A549 (cell line): ENCODE data around the gene ZNF831. TPM values are rescaled to one million over a fixed set of nuclear protein-coding genes. Genes with fewer than 3 reads are reported as not detected.

Experiments
- ATAC-seq, 2 experiments: fragments of 200-7000 bp in 1 of 2; fragments of >200 bp in 1 of 2; cut with Nextera tagmentation in 1 of 2; cut with Tn5 transposase in 1 of 2; 3 replicates each; pipeline versions ENCODE4 v1.8.0 to v1.9.1; 2018 to 2020; ENCODE audit warnings: mild to moderate bottlenecking in 1 of 2, moderate library complexity in 1 of 2
- CTCF ChIA-PET: fragments of 300-600 bp; sonication (Branson Sonifier 250); formaldehyde crosslinking; extraction: SDS; loops from one replicate; lab custom pipeline; 2021; ENCODE audit warnings: antibody characterized with exemption, inconsistent platforms; lab: Yijun Ruan, JAX
- POLR2A ChIA-PET: fragments of 350-600 bp; formaldehyde crosslinking; extraction: SDS; loops from one replicate; lab custom pipeline; 2021; ENCODE audit warnings: antibody characterized with exemption, inconsistent platforms; lab: Yijun Ruan, JAX
- DNase-seq, 2 experiments: peaks; one replicate each; pipeline versions ENCODE4 v3.0.0 to v3.0.0-alpha.2; 2011 to 2016; ENCODE audit warnings: low read depth in 1 of 2, low spot score in 1 of 2
- FAIRE-seq: peaks from 2 replicates; lab custom pipeline; 2011; peaks lifted over from hg19 to GRCh38; lab: Jason Lieb, UNC
- H3K27ac ChIP-seq, 2 experiments: fragments of >200 bp; sonication (Bioruptor Twin); formaldehyde crosslinking; 3 replicates each; pipeline ENCODE4 v1.5.1; 2016 to 2017
- H3K4me1 ChIP-seq: fragments of >200 bp; sonication (Bioruptor Twin); formaldehyde crosslinking; 3 replicates; pipeline ENCODE4 v1.6.1; 2016
- H3K4me2 ChIP-seq: fragments of >200 bp; sonication (Bioruptor Twin); formaldehyde crosslinking; 3 replicates; pipeline ENCODE4 v1.6.1; 2016
- H3K4me3 ChIP-seq: fragments of >200 bp; sonication (Bioruptor Twin); formaldehyde crosslinking; 3 replicates; pipeline ENCODE4 v1.5.1; 2016
- H3K9me3 ChIP-seq: fragments of >200 bp; sonication (Bioruptor Twin); formaldehyde crosslinking; 3 replicates; pipeline ENCODE4 v1.6.1; 2016
- BHLHE40 ChIP-seq: IDR thresholded peaks from 2 replicates; pipeline ENCODE4 v1.6.1; 2012; ENCODE audit warnings: low read depth, low read length, inconsistent platforms
- CBX2 ChIP-seq: fragments of 200-600 bp; sonication (generic); IDR thresholded peaks from 2 replicates; pipeline ENCODE4 v1.6.1; 2016; ENCODE audit warnings: low read depth, mild to moderate bottlenecking, borderline replicate concordance
- CEBPB ChIP-seq, 2 experiments: fragments of >200 bp in 1 of 2; sonication (Bioruptor Twin) in 1 of 2; formaldehyde crosslinking in 1 of 2; IDR thresholded peaks; 2 replicates each; pipeline ENCODE4 v1.6.1; 2012 to 2016
- CHD2 ChIP-seq: fragments of 150-350 bp; IDR thresholded peaks from 2 replicates; pipeline ENCODE4 v1.6.1; 2014; ENCODE audit warnings: low read length; ENCODE audit not compliant: partially characterized antibody
- EHF ChIP-seq: fragments of 250-450 bp; sonication (Bioruptor Pico); IDR thresholded peaks from 2 replicates; pipeline ENCODE4 v1.5.0; 2020; ENCODE audit warnings: mild to moderate bottlenecking
- FOXS1 ChIP-seq: fragments of 250-450 bp; sonication (Bioruptor Pico); IDR thresholded peaks from 2 replicates; pipeline ENCODE4 v1.5.0; 2020; ENCODE audit warnings: mild to moderate bottlenecking, moderate library complexity
- JUNB ChIP-seq: fragments of >200 bp; sonication (Bioruptor Twin); formaldehyde crosslinking; IDR thresholded peaks from 2 replicates; pipeline ENCODE4 v1.6.1; 2016
- KDM1A ChIP-seq: fragments of 200-600 bp; sonication (generic); IDR thresholded peaks from 2 replicates; pipeline ENCODE4 v1.6.1; 2016; ENCODE audit warnings: low read depth, mild to moderate bottlenecking
- MAFK ChIP-seq: fragments of 450-650 bp; IDR thresholded peaks from 2 replicates; pipeline ENCODE4 v1.6.1; 2014; ENCODE audit not compliant: partially characterized antibody
- MYC ChIP-seq: IDR thresholded peaks from 2 replicates; pipeline ENCODE4 v1.6.1; 2012; ENCODE audit warnings: mild to moderate bottlenecking, inconsistent platforms, low read length, improper control_type of control experiment, borderline replicate concordance
- NFE2L2 ChIP-seq: fragments of 150-350 bp; conservative IDR thresholded peaks from 2 replicates; pipeline ENCODE4 v1.6.1; 2014; ENCODE audit warnings: low read length
- NPAS2 ChIP-seq: fragments of 250-450 bp; sonication (Bioruptor Pico); IDR thresholded peaks from 2 replicates; pipeline ENCODE4 v1.8.0; 2022; ENCODE audit warnings: mild to moderate bottlenecking, moderate library complexity, borderline replicate concordance
- PHF8 ChIP-seq: fragments of 200-600 bp; sonication (generic); IDR thresholded peaks from 2 replicates; pipeline ENCODE4 v1.6.1; 2016; ENCODE audit warnings: low read depth, mild to moderate bottlenecking, antibody characterized with exemption, moderate library complexity, borderline replicate concordance
- RARB ChIP-seq: fragments of 250-450 bp; sonication (Bioruptor Pico); IDR thresholded peaks from 2 replicates; pipeline ENCODE4 v1.8.0; 2021; ENCODE audit warnings: mild to moderate bottlenecking, moderate library complexity
- RCOR1 ChIP-seq: fragments of 150-350 bp; IDR thresholded peaks from 2 replicates; pipeline ENCODE4 v1.6.1; 2014; ENCODE audit warnings: antibody characterized with exemption, low read length, low read depth
- RFX5 ChIP-seq: fragments of 450-650 bp; IDR thresholded peaks from 2 replicates; pipeline ENCODE4 v1.7.1; 2014; ENCODE audit warnings: antibody characterized with exemption, mild to moderate bottlenecking, moderate library complexity
- SREBF2 ChIP-seq: fragments of 450-650 bp; IDR thresholded peaks from 2 replicates; pipeline ENCODE4 v1.6.1; 2014; ENCODE audit warnings: mild to moderate bottlenecking, moderate library complexity
- ZNF302 ChIP-seq: fragments of 250-450 bp; sonication (Bioruptor Pico); IDR thresholded peaks from 2 replicates; pipeline ENCODE4 v1.9.0; 2021; ENCODE audit warnings: inconsistent platforms, mild to moderate bottlenecking, moderate library complexity
- ZSCAN20 ChIP-seq: fragments of 250-450 bp; sonication (Bioruptor Pico); IDR thresholded peaks from 2 replicates; pipeline ENCODE4 v1.8.0; 2022; ENCODE audit warnings: mild to moderate bottlenecking, moderate library complexity
- WGBS: methylation state at CpG from one replicate; pipeline ENCODE4 v1.1.6; 2017; ENCODE audit errors: missing lambda C conversion rate; 5-methylcytosine and 5-hydroxymethylcytosine counted together
- polyA plus RNA-seq, 4 experiments: library from polyadenylated mRNA; depleted of rRNA in 3 of 4; stranded (reverse); fragments of >200 nt; fragmentation: RNase III in 1 of 4; extraction: RNeasy Plus Mini Kit Qiagen cat#74134 plus additional on column Dnase treatment in 1 of 4; gene quantifications; 2 replicates in 3 of 4; 3 replicates in 1 of 4; pipeline ENCODE4 v1.2.3, GENCODE V29; 2011 to 2017
- TF ChIP-seq, protein P1 (sequence below): fragments of 450-650 bp; IDR thresholded peaks from 2 replicates; pipeline ENCODE4 v1.6.1; 2014; ENCODE audit warnings: antibody characterized with exemption
- TF ChIP-seq, protein P2 (sequence below): fragments of 150-350 bp; IDR thresholded peaks from 2 replicates; pipeline ENCODE4 v1.6.1; 2014; ENCODE audit warnings: low read depth, mild to moderate bottlenecking, low read length
- TF ChIP-seq, protein P3 (sequence below): fragments of 250-450 bp; sonication (Bioruptor Pico); IDR thresholded peaks from 2 replicates; pipeline ENCODE4 v1.5.0; 2020; ENCODE audit warnings: low read depth, mild to moderate bottlenecking, moderate library complexity
- TF ChIP-seq, protein P4 (sequence below): fragments of >200 bp; sonication (Bioruptor Twin); formaldehyde crosslinking; IDR thresholded peaks from 3 replicates; pipeline ENCODE4 v1.5.1; 2016

ZNF831 gene
- polyA plus RNA-seq, 2 of the 4 experiments (the other 2 are of a cell fraction): not detected

DNA sequence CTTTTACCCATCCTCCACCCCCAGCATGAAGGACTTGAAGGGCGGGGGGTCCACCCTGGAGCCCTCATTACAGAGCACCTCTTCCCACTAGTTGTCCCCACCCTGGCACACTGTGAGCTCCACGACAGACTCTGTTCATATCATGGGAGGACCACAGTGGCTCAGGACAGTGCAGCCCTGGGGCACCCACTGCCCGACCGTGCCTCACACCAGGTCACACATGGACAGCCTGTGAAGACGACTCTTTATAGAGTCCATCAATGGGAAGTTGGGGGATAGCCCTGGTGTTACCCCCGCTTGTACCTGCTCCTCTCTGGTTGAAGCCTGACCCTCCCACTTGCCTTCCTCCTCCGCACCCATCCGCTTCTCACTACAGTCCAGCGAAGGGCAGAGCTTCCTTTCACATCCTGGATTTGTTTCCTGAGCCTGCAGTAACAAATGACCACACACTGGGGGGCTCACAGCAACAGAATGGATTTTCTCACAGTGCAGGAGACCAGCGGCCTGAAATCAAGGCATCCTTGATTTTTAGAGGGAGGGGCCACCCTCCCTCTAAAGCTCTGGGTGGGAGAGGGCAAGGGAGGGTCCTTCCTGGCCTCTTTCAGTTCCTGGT, 15.5 kb downstream of the ZNF831 start:
- Histone ChIP-seq H3K4me3 (no peak overlapping the region), H3K27ac (no peak overlapping the region), H3K4me1 (no peaks in the 10 kb centered on the region), H3K9me3 (no peaks in the 10 kb centered on the region), H3K4me2 (no peak overlapping the region)
- POLR2A ChIA-PET: no interaction called here
- FAIRE-seq: no peak
- TF ChIP-seq FOXS1 (CRISPR knock-in tag) (no peak), CBX2 (no peak), SREBF2 (no peak), NFE2L2 (no peak), EHF (CRISPR knock-in tag) (no peak), ZNF302 (no peak), KDM1A (no peak), ZSCAN20 (CRISPR knock-in tag) (no peak), BHLHE40 (no peak), RARB (CRISPR knock-in tag) (no peak), MYC (no peak), NPAS2 (CRISPR knock-in tag) (no peak), CEBPB (IDR thresholded peaks at IDR 0.05) (no peak), JUNB (no peak)
- TF ChIP-seq, protein P1, sequence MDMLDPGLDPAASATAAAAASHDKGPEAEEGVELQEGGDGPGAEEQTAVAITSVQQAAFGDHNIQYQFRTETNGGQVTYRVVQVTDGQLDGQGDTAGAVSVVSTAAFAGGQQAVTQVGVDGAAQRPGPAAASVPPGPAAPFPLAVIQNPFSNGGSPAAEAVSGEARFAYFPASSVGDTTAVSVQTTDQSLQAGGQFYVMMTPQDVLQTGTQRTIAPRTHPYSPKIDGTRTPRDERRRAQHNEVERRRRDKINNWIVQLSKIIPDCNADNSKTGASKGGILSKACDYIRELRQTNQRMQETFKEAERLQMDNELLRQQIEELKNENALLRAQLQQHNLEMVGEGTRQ: no peak
- TF ChIP-seq, protein P2, sequence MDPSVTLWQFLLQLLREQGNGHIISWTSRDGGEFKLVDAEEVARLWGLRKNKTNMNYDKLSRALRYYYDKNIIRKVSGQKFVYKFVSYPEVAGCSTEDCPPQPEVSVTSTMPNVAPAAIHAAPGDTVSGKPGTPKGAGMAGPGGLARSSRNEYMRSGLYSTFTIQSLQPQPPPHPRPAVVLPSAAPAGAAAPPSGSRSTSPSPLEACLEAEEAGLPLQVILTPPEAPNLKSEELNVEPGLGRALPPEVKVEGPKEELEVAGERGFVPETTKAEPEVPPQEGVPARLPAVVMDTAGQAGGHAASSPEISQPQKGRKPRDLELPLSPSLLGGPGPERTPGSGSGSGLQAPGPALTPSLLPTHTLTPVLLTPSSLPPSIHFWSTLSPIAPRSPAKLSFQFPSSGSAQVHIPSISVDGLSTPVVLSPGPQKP: no peak
- TF ChIP-seq, protein P3, sequence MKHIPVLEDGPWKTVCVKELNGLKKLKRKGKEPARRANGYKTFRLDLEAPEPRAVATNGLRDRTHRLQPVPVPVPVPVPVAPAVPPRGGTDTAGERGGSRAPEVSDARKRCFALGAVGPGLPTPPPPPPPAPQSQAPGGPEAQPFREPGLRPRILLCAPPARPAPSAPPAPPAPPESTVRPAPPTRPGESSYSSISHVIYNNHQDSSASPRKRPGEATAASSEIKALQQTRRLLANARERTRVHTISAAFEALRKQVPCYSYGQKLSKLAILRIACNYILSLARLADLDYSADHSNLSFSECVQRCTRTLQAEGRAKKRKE: no peak
- CTCF ChIA-PET: no interaction called here
- no peak for ATAC-seq
- 24% methylated on average over 10 of the region's 10 CpGs for WGBS
- no peak for DNase-seq

DNA sequence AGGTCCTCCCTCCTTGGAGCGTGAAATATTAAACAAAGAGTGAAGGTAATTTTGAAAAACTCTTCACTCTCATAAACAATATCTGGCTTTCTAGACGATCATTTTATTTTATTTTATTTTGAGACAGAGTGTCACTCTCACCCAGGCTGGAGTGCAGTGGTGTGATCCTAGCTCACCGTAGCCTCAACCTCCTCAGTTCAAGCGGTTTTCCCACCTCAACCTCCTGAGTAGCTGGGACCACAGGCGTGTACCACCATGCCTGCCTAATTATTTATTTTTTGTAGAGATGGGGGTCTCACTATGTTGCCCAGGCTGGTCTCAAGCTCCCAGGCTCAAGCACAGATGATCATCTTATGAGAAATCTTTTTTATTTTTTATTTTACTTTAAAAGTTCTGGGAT, 16.4 kb downstream of the ZNF831 start:
- no peak overlapping the region for H3K27ac ChIP-seq
- ATAC-seq (no peak), DNase-seq (no peak), FAIRE-seq (no peak)
- WGBS: 48% methylated on average over 5 of the region's 5 CpGs
- H3K4me1 ChIP-seq: no peaks in the 10 kb centered on the region
- ChIA-PET POLR2A (no interaction called here), CTCF (no interaction called here)
- 0 out of 3 replicates have a peak, but pooled peaks cover 3% of the 10 kb centered on the region for H3K9me3 ChIP-seq
- H3K4me3 ChIP-seq: no peak overlapping the region
- H3K4me2 ChIP-seq: no peak overlapping the region
- TF ChIP-seq SREBF2 (no peak), PHF8 (no peak), ZSCAN20 (CRISPR knock-in tag) (no peak), RFX5 (no peak), MAFK (no peak), CHD2 (no peak), RCOR1 (no peak)
- TF ChIP-seq, protein P2: no peak
- TF ChIP-seq, protein P4, sequence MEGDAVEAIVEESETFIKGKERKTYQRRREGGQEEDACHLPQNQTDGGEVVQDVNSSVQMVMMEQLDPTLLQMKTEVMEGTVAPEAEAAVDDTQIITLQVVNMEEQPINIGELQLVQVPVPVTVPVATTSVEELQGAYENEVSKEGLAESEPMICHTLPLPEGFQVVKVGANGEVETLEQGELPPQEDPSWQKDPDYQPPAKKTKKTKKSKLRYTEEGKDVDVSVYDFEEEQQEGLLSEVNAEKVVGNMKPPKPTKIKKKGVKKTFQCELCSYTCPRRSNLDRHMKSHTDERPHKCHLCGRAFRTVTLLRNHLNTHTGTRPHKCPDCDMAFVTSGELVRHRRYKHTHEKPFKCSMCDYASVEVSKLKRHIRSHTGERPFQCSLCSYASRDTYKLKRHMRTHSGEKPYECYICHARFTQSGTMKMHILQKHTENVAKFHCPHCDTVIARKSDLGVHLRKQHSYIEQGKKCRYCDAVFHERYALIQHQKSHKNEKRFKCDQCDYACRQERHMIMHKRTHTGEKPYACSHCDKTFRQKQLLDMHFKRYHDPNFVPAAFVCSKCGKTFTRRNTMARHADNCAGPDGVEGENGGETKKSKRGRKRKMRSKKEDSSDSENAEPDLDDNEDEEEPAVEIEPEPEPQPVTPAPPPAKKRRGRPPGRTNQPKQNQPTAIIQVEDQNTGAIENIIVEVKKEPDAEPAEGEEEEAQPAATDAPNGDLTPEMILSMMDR: no peak
